ENCODE measurements around the gene ADGRG7. TPM values are rescaled to one million over a fixed set of nuclear protein-coding genes. Genes with fewer than 3 reads are reported as not detected.

Gene ADGRG7
- total RNA-seq, 1 donor from 2014 or later = not detected

DNA sequence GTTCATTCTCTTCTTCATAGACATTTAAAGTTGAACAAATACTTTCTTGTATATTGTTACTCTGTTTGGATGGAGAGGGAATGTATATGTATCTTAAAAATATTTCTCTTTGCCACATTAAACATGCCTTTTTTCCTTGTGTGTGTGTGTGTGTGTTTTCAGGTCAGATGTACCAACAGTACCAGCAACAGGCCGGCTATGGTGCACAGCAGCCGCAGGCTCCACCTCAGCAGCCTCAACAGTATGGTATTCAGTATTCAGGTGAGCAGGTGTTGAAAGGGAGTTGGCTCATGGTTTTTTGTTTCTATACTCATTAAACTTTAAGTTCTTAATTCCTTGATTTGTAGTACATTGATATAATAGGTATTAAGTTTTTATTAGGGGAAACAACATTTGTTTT lies 135.3 kb downstream of the ADGRG7 start:
- DNase-seq = no peak

Small RNAs within 50 kb of the gene (small RNA-seq; reads per million reads assigned to genes)
- not detected for gene RF00322 (ENCODE audit: low replicate concordance)

Other genes with a start within 250 kb of the ADGRG7 start
- 81.2 TPM for gene TOMM70, start 208.5 kb upstream of the ADGRG7 start, total RNA-seq
- 6.3 TPM for gene LNP1, start 208.1 kb upstream of the ADGRG7 start, total RNA-seq
- gene TMEM45A, start 117.0 kb upstream of the ADGRG7 start, total RNA-seq = 19.9 TPM
- 90.9 TPM for gene TFG, start 99.9 kb downstream of the ADGRG7 start, total RNA-seq